Astrocyte of the cerebellum (primary cell): ENCODE results near the gene KEAP1.
"Not testable (repeated sequence)": the region's sequence is repeated elsewhere in the genome, so short reads cannot be mapped to it uniquely, and the experiment has no call there.

Source experiments
- DNase-seq: peaks from one replicate; pipeline ENCODE4 v3.0.0-alpha.2; 2011; ENCODE audit warnings: low read depth
- H3K4me3 ChIP-seq: 2 replicates; pipeline ENCODE4 v1.5.1; 2011; ENCODE audit warnings: mild to moderate bottlenecking, low read depth, low read length, moderate library complexity
- in situ Hi-C: cut with HindIII; loops from 2 replicates; pipeline ENCODE4 v1.10.0; 2017; ENCODE audit warnings: low sequenced_read_pairs
- TF ChIP-seq, protein P1 (sequence below): IDR thresholded peaks from 2 replicates; pipeline ENCODE4 v1.5.1; 2012; ENCODE audit warnings: low read length, low read depth, moderate library complexity, mild to moderate bottlenecking; ENCODE audit errors: missing control alignments

Gene KEAP1

GRCh38 chr19:10546817-10547216 is 43.7 kb upstream of the KEAP1 start:
- no peak for DNase-seq
- TF ChIP-seq, protein P1, sequence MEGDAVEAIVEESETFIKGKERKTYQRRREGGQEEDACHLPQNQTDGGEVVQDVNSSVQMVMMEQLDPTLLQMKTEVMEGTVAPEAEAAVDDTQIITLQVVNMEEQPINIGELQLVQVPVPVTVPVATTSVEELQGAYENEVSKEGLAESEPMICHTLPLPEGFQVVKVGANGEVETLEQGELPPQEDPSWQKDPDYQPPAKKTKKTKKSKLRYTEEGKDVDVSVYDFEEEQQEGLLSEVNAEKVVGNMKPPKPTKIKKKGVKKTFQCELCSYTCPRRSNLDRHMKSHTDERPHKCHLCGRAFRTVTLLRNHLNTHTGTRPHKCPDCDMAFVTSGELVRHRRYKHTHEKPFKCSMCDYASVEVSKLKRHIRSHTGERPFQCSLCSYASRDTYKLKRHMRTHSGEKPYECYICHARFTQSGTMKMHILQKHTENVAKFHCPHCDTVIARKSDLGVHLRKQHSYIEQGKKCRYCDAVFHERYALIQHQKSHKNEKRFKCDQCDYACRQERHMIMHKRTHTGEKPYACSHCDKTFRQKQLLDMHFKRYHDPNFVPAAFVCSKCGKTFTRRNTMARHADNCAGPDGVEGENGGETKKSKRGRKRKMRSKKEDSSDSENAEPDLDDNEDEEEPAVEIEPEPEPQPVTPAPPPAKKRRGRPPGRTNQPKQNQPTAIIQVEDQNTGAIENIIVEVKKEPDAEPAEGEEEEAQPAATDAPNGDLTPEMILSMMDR = no peak
- no peak overlapping the region for H3K4me3 ChIP-seq
- in situ Hi-C loops = no loop called here

- in situ Hi-C loops = no loop called here
- TF ChIP-seq, protein P1 = no peak
- H3K4me3 ChIP-seq = peak overlapping the region; percentile 88
- DNase-seq = no peak
Observed at GRCh38 chr19:10544753-10545251, 41.6 kb upstream of the KEAP1 start.

GRCh38 chr19:10544242-10544752 is 41.1 kb upstream of the KEAP1 start:
- in situ Hi-C loops = no loop called here
- no peak for DNase-seq
- TF ChIP-seq, protein P1 = no peak
- peak overlapping the region; percentile 88 for H3K4me3 ChIP-seq

GRCh38 chr19:10543420-10544241 is 40.5 kb upstream of the KEAP1 start, which contains the start of gene ATG4D:
ATG4D (plus strand) TSS chr19:10543904; CDS start chr19:10544091, 187 bp downstream.
- no peak for DNase-seq
- H3K4me3 ChIP-seq = peak within 1 kb of the TSS; percentile 88
- TF ChIP-seq, protein P1 = no peak
- in situ Hi-C loops = no loop called here

GRCh38 chr19:10543059-10543419 is 39.9 kb upstream of the KEAP1 start:
- in situ Hi-C loops = no loop called here
- TF ChIP-seq, protein P1 = no peak
- no peak for DNase-seq
- H3K4me3 ChIP-seq = peak overlapping the region; percentile 88

- in situ Hi-C loops, DNase-seq, H3K4me3 ChIP-seq: not testable (repeated sequence)
Observed at GRCh38 chr19:10539016-10539415, 35.9 kb upstream of the KEAP1 start.

DNA sequence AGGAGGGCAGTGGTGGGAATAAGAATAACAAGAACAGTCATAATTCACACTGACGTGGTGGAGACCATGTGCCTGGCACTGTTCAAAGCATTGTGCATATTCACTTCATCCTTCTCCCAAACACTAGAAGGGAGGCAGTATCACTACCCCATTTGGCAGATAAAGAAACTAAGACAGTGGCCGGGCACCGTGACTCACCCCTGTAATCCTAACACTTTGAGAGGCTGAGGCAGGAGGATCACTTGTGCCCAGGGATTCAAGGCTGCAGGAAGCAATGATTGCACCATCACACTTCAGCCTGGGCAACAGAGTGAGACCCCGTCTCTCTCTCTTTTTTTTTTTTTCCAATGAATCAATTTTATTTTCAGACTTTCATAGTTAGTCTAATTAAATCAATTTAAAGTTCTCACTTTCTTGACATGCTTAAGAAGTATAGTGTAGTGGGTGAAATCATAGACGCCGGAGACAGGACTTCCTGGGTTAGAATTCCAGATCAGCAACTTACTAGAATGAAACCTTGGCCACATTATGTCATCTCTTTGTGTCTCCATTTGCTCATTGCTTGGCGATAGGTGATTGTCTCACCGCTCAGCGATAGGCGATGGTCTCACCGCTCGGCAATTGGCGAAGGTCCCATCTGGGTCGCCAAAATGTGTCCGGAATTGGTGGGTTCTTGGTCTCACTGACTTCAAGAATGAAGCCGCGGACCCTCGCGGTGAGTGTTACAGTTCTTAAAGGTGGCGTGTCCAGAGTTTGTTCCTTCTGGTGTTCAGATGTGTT is 35.2 kb upstream of the KEAP1 start:
- in situ Hi-C loops = no loop called here
- TF ChIP-seq, protein P1 = no peak
- no peak for DNase-seq
- no peak overlapping the region for H3K4me3 ChIP-seq
